GM13977 (cell line): ENCODE data around the gene CCDC186.
A peak's percentile ranks its signal among the peaks of the same experiment; 100 is the strongest.

Experiments used
- DNase-seq: peaks from one replicate; pipeline ENCODE4 v3.0.0; 2012; ENCODE audit warnings: low spot score
- in situ Hi-C: fragments of 300-500 bp; cut with MboI; formaldehyde crosslinking; loops from one replicate; pipeline ENCODE4 v1.12.0; 2022; ENCODE audit warnings: low sequenced_read_pairs, low pct_unique_long_range_greater_than_20kb, mixed read lengths, inconsistent platforms; ENCODE audit not compliant: unreplicated experiment
- TF ChIP-seq, protein P1 (sequence below): IDR thresholded peaks from 2 replicates; pipeline ENCODE4 v1.5.1; 2012; ENCODE audit warnings: mild to moderate bottlenecking, control low read depth; ENCODE audit not compliant: insufficient read depth; ENCODE audit errors: extremely low read depth, missing control alignments

Gene CCDC186

DNA sequence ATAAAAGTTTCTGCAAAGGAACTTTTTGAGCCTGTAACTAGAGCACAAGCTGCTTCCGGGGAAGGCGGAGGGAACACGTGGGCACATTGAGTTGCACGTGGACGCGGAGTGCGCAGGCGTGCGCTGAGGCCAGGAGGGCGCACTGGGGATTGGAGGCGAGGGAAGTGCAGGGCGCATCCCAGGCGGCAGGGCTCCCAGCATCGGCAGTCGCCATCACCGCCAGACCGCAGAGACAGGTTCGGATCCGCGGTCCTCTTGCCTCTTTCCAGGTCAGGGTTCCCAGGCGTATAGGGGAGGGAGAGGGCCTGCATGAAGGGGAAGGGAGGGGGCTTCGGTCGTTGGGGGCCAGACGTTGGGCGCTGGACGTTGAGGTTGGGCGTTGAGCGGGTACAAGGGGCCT lies 5.1 kb upstream of the CCDC186 start, which contains the start of gene TDRD1:
TDRD1 (plus strand) TSS at position 206 of the 400 bp plus-strand sequence. CDS start 8,479 bp downstream, outside the sequence.
- no peak for DNase-seq
- in situ Hi-C loops: no loop called here
- TF ChIP-seq, protein P1, sequence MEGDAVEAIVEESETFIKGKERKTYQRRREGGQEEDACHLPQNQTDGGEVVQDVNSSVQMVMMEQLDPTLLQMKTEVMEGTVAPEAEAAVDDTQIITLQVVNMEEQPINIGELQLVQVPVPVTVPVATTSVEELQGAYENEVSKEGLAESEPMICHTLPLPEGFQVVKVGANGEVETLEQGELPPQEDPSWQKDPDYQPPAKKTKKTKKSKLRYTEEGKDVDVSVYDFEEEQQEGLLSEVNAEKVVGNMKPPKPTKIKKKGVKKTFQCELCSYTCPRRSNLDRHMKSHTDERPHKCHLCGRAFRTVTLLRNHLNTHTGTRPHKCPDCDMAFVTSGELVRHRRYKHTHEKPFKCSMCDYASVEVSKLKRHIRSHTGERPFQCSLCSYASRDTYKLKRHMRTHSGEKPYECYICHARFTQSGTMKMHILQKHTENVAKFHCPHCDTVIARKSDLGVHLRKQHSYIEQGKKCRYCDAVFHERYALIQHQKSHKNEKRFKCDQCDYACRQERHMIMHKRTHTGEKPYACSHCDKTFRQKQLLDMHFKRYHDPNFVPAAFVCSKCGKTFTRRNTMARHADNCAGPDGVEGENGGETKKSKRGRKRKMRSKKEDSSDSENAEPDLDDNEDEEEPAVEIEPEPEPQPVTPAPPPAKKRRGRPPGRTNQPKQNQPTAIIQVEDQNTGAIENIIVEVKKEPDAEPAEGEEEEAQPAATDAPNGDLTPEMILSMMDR: no peak

DNA sequence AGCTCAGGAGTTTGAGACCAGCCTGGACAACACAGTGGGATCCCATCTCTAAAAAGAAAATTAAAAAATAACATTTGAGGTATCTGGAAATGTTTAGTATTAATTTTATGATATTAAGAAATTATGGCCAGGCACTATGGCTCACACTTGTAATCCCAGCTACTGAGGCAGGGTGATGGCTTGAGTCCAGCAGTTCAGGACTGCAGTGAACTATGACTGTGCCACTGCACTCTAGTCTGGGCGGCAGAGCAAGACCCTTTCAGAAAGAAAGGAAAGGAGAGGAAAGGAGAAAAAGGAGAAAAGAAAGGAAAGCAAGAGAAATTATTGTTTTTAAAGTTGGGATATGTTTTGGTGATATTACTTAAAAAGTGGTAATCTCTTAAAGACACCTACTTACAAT lies 2.5 kb upstream of the CCDC186 start:
- DNase-seq: no peak
- in situ Hi-C loops: no loop called here
- TF ChIP-seq, protein P1: no peak

DNA sequence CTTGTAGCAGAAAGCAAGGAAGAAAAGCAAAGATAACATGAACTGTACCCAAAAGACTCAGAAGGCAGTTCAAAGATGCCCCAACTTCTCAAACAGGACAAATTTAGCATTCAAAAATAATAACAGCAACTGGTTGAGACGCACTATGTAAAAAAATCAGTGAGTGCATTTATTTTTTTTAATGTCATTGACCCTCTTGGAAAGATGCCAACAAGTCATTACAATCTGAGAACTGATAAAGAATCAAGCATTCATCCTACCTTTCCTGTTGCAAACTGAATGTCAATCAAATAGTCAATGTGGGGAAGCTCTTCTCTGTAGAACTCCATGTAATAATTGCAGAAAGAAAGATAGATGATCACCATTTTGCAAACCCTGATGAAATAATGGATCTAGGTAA lies 1.7 kb upstream of the CCDC186 start:
- TF ChIP-seq, protein P1: no peak
- DNase-seq: no peak
- in situ Hi-C loops: no loop called here

DNA sequence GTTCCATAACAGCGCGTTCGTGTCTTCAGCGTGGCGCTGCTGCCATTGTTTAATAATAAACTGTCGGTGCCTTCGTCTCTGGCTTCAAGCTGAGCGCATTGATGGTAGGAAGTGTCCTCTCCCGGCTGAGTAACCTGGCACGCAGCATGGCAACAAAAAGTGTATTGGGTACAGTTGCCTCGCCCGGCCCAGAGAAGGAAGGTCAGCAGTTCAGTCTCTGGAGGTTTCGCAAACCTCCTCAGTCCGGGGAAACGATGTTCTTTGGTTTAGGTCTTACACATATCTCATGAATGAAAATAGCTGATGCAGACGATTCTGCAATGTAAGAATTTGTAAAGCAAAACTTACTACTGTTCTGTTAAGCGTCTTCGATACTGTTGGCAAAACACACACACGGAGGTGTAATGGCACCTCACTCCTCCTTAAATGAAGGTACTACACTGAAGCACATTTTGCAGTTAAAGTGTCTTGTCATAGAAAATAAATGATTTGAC lies 739 bp upstream of the CCDC186 start:
- DNase-seq: peak; percentile 32
- in situ Hi-C loops: no loop called here
- TF ChIP-seq, protein P1: no peak

DNA sequence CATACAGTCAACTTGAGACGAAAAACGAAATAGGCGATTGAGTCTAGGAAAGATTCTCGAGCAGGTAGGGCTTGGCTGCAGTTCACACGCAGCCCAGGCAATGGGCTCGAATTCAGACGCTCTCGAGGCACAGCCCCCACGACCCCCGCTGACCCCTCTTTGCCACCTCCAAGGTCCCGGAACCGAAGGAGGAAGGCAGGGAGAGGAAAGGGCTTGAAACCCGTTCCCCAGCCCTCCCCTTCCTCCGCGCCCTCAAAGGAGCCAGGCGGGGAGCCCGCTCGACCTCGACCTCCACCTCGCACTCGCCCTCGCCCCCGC lies 441 bp downstream of the CCDC186 start:
- peak; percentile 32 for DNase-seq
- TF ChIP-seq, protein P1: no peak
- in situ Hi-C loops: no loop called here

DNA sequence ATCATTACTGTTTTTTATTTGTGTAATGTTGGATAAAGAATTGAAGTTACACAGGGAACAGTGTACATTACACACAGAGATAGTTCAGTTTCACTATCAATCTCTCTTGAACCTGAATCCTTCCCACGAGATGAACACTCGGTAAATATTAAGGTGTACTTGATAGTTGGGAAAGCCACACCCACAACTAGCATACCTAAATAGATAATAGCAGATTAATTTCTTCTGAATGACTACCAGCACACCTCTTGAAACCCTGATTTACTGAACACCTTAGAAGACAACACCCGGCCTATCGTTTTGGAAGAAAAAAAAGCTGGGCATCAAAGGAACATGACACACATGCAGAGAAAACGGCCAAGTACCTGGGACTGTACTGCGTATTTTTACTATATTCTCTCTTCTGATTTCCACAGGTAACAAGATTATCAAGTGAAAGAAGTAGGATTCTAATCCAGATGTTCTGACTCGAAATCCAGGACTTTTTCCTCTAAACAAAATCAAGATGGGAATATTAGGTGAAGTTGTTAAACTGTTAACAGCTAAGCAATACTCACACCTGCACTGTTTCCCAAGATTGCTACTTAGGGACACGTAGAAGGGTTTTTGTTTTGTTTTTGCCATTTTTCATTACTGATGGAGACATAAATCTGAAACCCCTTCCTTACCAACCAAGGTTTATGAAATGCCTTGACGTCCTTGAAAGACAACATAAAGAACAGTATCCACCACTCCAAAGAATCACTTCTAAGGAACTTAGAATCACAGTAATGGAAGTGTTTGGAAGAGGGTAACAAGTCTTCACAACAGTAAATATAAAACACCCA lies 1.0 kb downstream of the CCDC186 start:
- in situ Hi-C loops: no loop called here
- TF ChIP-seq, protein P1: no peak
- DNase-seq: no peak

DNA sequence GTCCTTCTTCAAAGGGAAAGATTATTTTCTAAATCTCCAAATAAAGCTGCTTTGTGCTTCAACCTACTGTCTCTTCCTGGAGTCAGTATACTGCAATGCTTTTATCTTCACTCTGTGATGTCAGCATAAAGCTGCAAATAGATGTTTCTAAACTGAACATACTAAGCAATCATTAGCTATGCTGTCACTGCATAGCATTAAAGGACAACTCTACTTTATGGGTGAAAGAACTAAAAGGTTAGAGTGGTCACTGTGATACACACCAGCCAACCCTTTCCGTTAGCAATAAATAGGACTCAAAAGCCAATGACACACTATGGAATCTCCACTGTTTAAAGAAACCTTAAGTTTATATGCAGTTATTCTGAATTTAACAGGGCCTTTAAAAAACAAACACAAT lies 1.8 kb downstream of the CCDC186 start:
- DNase-seq: no peak
- TF ChIP-seq, protein P1: no peak
- in situ Hi-C loops: no loop called here
